ENCODE results near the gene AGO1.

DNA sequence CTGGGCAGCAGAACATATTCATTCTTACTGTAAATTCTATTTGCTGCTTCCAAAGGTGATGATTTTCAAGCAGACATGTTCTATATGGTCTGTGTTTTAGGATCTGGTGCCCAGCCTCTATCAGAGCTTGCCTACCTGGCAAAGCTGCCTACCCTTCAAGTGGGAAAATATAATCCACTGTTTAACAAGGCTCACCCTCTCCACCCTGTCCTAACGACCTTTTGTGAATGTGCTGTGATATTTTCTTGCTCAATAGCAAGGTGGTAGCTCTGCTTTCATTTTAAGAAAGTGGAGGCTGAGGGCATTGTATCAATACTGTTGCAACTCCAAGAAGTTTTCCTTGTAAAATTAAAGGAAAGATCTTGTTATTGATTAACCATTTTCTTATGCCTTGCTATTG lies 26.0 kb upstream of the AGO1 start:
- no peak for TF ChIP-seq CTCF (IDR thresholded peaks at IDR 0.05)
- no peak for TF ChIP-seq ZFX (IDR thresholded peaks at IDR 0.05; ENCODE audit: borderline replicate concordance)
